CD14-positive monocyte (primary cell): ENCODE measurements around the gene KCNQ1. TPM values are rescaled to one million over a fixed set of nuclear protein-coding genes. Genes with fewer than 3 reads are reported as not detected.

Source experiments
- DNase-seq, 3 donors: peaks; one replicate each; pipeline ENCODE4 v3.0.0-alpha.2; 2011 to 2022
- H2AFZ ChIP-seq: 2 replicates; pipeline ENCODE4 v1.6.0; 2012; ENCODE audit warnings: mild to moderate bottlenecking, low read depth, low read length, inconsistent platforms; ENCODE audit not compliant: insufficient read depth, poor library complexity, severe bottlenecking
- H3K27ac ChIP-seq, 2 donors: 1 replicate in 1 of 2; 2 replicates in 1 of 2; pipeline ENCODE4 v1.5.1; 2012 to 2013; ENCODE audit warnings: low read length in 2 of 2, control low read depth in 1 of 2, inconsistent platforms in 1 of 2, low read depth in 1 of 2, mild to moderate bottlenecking in 1 of 2
- H3K27me3 ChIP-seq, 2 donors: one replicate each; pipeline versions ENCODE4 v1.6.0 to v1.6.1; 2011 to 2013; ENCODE audit warnings: low read length in 2 of 2; ENCODE audit not compliant: control insufficient read depth in 2 of 2, insufficient read depth in 2 of 2
- H3K36me3 ChIP-seq, 2 donors: replicated peaks in 1 of 2; 1 replicate in 1 of 2; 2 replicates in 1 of 2; pipeline versions ENCODE4 v1.5.1 to v1.6.1; 2012 to 2013; ENCODE audit warnings: low read length in 2 of 2, control low read depth in 1 of 2, inconsistent platforms in 1 of 2, mild to moderate bottlenecking in 1 of 2; ENCODE audit not compliant: insufficient read depth in 2 of 2, control insufficient read depth in 1 of 2
- H3K4me1 ChIP-seq, 2 donors: 1 replicate in 1 of 2; 2 replicates in 1 of 2; pipeline versions ENCODE4 v1.5.1 to v1.6.1; 2012 to 2013; ENCODE audit warnings: low read length in 2 of 2, control low read depth in 1 of 2, inconsistent platforms in 1 of 2, mild to moderate bottlenecking in 1 of 2, moderate library complexity in 1 of 2; ENCODE audit not compliant: insufficient read depth in 2 of 2, control insufficient read depth in 1 of 2
- H3K4me2 ChIP-seq: replicated peaks from 2 replicates; pipeline ENCODE3; 2012; ENCODE audit warnings: low read length, moderate library complexity, mild to moderate bottlenecking; ENCODE audit not compliant: poor library complexity, severe bottlenecking; ENCODE audit errors: extremely low read depth
- H3K4me3 ChIP-seq, 3 experiments: fragments of 200-600 bp in 1 of 3; sonication (generic) in 1 of 3; replicated peaks in 1 of 3; 1 replicate in 2 of 3; 2 replicates in 1 of 3; pipeline ENCODE4 v1.5.1; 2011 to 2013; ENCODE audit warnings: low read length in 3 of 3, mild to moderate bottlenecking in 3 of 3, control low read depth in 2 of 3, low read depth in 2 of 3, inconsistent platforms in 1 of 3, moderate library complexity in 1 of 3
- H3K79me2 ChIP-seq: 2 replicates; pipeline ENCODE4 v1.6.0; 2012; ENCODE audit warnings: mild to moderate bottlenecking, control low read depth, inconsistent platforms, low read length, moderate library complexity; ENCODE audit not compliant: insufficient read depth
- H3K9ac ChIP-seq: 2 replicates; pipeline ENCODE4 v1.6.0; 2017; ENCODE audit warnings: low read length, mild to moderate bottlenecking; ENCODE audit not compliant: insufficient read depth, poor library complexity, severe bottlenecking
- H3K9me3 ChIP-seq, 2 donors: replicated peaks in 1 of 2; 1 replicate in 1 of 2; 2 replicates in 1 of 2; pipeline versions ENCODE4 v1.5.1 to v1.6.1; 2012 to 2013; ENCODE audit warnings: low read length in 2 of 2, control low read depth in 1 of 2; ENCODE audit not compliant: control insufficient read depth in 1 of 2, insufficient read depth in 1 of 2
- H4K20me1 ChIP-seq: 2 replicates; pipeline ENCODE4 v1.6.0; 2012; ENCODE audit warnings: mild to moderate bottlenecking, low read length, control low read depth, moderate library complexity; ENCODE audit not compliant: insufficient read depth
- H3K27ac Mint-ChIP-seq, 7 donors: one replicate each; pipeline ENCODE4 v1.8.0; 2020; ENCODE audit warnings: mild to moderate bottlenecking in 7 of 7, mixed read lengths in 7 of 7, moderate library complexity in 6 of 7, inconsistent platforms in 2 of 7
- H3K27me3 Mint-ChIP-seq, 3 donors: one replicate each; pipeline ENCODE4 v1.8.0; 2021 to 2022; ENCODE audit warnings: low read depth in 3 of 3, mild to moderate bottlenecking in 3 of 3, mixed read lengths in 3 of 3, moderate library complexity in 3 of 3, inconsistent platforms in 1 of 3
- H3K36me3 Mint-ChIP-seq, 2 donors: one replicate each; pipeline ENCODE4 v1.8.0; 2020; ENCODE audit warnings: mixed read lengths in 2 of 2, inconsistent platforms in 1 of 2, mild to moderate bottlenecking in 1 of 2
- H3K4me1 Mint-ChIP-seq: one replicate; pipeline ENCODE4 v1.8.0; 2020; ENCODE audit warnings: mild to moderate bottlenecking, mixed read lengths
- H3K4me3 Mint-ChIP-seq, 2 donors: one replicate each; pipeline ENCODE4 v1.8.0; 2020; ENCODE audit warnings: mild to moderate bottlenecking in 2 of 2, mixed read lengths in 2 of 2, moderate library complexity in 1 of 2
- H3K9me3 Mint-ChIP-seq, 7 donors: one replicate each; pipeline ENCODE4 v1.8.0; 2020 to 2022; ENCODE audit warnings: mixed read lengths in 7 of 7, mild to moderate bottlenecking in 6 of 7, moderate library complexity in 6 of 7, inconsistent platforms in 2 of 7
- WGBS: methylation state at CpG from one replicate; pipeline ENCODE4 v1.1.5; 2013; ENCODE audit warnings: missing lambda C conversion rate; ENCODE audit not compliant: insufficient coverage; 5-methylcytosine and 5-hydroxymethylcytosine counted together
- intact Hi-C, 2 donors: fragments of 100-400 bp; cut with micrococcal nuclease; formaldehyde crosslinking; loops; one replicate each; pipeline versions ENCODE4 v1.15.0 to v1.15.1; 2023
- polyA plus RNA-seq, 3 donors: library from polyadenylated mRNA; depleted of rRNA in 1 of 3; unstranded in 2 of 3; stranded (reverse) in 1 of 3; fragments of 300-500 nt in 2 of 3; fragments of >200 nt in 1 of 3; fragmentation: Illumina TruSeq in 2 of 3; gene quantifications; 1 replicate in 2 of 3; 2 replicates in 1 of 3; pipeline ENCODE4 v1.2.3, GENCODE V29; 2012 to 2021
- TF ChIP-seq, protein P1 (sequence below): fragments of 200-600 bp; IDR thresholded peaks from one replicate; pipeline ENCODE4 v1.8.0; 2022; ENCODE audit warnings: antibody characterized with exemption, mild to moderate bottlenecking

Gene KCNQ1
- polyA plus RNA-seq, 3 donors: 14.9 to 31.8 (median 21.6) TPM

DNA sequence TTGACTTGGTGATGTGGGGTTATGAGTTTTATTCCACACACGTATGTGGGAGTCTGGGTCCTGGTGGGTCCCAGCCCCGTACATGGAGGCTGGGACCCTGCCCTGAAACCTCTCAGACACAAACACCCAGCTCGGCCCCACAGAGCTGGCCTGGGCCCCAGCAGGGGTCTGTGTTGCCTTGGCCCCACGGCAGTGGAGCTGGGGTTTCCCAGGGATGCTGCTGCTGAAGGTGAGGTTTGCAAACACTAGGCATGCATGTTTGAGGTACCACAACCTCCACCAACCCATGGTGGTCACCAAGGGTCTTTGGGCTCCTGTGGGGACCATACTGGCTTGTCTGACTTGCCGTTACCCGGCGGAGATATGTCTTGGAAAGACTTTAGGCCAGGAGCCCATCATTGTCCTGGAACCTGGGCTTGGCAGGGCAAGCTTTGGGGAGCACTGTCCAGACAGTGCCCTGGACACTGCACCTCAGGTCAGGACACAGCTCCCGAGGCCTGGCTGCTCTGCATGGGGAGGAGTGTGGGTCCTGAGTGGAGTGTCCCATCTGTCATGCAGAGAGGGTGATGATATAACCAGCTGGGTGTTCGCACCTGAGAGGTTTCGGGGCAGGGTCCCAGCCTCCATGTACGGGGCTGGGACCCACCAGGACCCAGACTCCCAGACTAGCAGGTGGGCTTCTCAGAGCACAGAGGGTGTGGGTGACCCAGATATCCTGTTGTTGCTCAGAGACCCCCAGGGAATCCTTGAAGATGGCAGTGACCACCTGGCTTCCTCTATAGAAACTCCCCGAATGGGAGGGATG lies 63.3 kb downstream of the KCNQ1 start:
- H3K4me1 Mint-ChIP-seq: peaks cover 49% of the 10 kb centered on the region
- no peak overlapping the region for H3K9ac ChIP-seq
- H3K27me3 ChIP-seq: no peaks in the 10 kb centered on the region
- peaks cover 10% of the 10 kb centered on the region in 2 donors for H3K36me3 Mint-ChIP-seq
- no peak overlapping the region for H3K27ac ChIP-seq
- TF ChIP-seq, protein P1, sequence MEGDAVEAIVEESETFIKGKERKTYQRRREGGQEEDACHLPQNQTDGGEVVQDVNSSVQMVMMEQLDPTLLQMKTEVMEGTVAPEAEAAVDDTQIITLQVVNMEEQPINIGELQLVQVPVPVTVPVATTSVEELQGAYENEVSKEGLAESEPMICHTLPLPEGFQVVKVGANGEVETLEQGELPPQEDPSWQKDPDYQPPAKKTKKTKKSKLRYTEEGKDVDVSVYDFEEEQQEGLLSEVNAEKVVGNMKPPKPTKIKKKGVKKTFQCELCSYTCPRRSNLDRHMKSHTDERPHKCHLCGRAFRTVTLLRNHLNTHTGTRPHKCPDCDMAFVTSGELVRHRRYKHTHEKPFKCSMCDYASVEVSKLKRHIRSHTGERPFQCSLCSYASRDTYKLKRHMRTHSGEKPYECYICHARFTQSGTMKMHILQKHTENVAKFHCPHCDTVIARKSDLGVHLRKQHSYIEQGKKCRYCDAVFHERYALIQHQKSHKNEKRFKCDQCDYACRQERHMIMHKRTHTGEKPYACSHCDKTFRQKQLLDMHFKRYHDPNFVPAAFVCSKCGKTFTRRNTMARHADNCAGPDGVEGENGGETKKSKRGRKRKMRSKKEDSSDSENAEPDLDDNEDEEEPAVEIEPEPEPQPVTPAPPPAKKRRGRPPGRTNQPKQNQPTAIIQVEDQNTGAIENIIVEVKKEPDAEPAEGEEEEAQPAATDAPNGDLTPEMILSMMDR: no peak
- H3K4me3 Mint-ChIP-seq: no peak overlapping the region
- 85% methylated on average over 7 of the region's 12 CpGs for WGBS
- intact Hi-C loops: no loop called here
- H3K27me3 Mint-ChIP-seq: peaks cover 0 to 8% (median 4%) of the 10 kb centered on the region in 3 donors
- H3K4me2 ChIP-seq: no peak overlapping the region
- peaks cover 89% of the 10 kb centered on the region for H4K20me1 ChIP-seq
- no peak overlapping the region for H2AFZ ChIP-seq
- no peaks in the 10 kb centered on the region for H3K36me3 ChIP-seq
- H3K27ac Mint-ChIP-seq: peak overlapping the region in 1 of 7 donors; percentile 42
- H3K9me3 ChIP-seq: no peaks in the 10 kb centered on the region
- peaks cover 40% of the 10 kb centered on the region for H3K79me2 ChIP-seq
- peaks cover 36 to 46% of the 10 kb centered on the region in 2 donors for H3K4me1 ChIP-seq
- H3K4me3 ChIP-seq: no peak overlapping the region
- peak in 1 of 3 donors; percentile 1 for DNase-seq
- peaks cover 0 to 1% (median 0%) of the 10 kb centered on the region in 7 donors for H3K9me3 Mint-ChIP-seq

- H3K4me3 ChIP-seq: no peak overlapping the region
- no peak overlapping the region for H3K4me2 ChIP-seq
- H3K27me3 ChIP-seq: no peaks in the 10 kb centered on the region
- no peak overlapping the region for H3K9ac ChIP-seq
- no peaks in the 10 kb centered on the region for H3K9me3 Mint-ChIP-seq
- H3K36me3 ChIP-seq: no peaks in the 10 kb centered on the region
- H2AFZ ChIP-seq: no peak overlapping the region
- no peak for DNase-seq
- H4K20me1 ChIP-seq: peaks cover 93% of the 10 kb centered on the region
- H3K4me1 ChIP-seq: peaks cover 36 to 46% of the 10 kb centered on the region in 2 donors
- no peak overlapping the region for H3K27ac ChIP-seq
- intact Hi-C loops: no loop called here
- H3K79me2 ChIP-seq: peaks cover 45% of the 10 kb centered on the region
- 38% methylated on average over 2 of the region's 2 CpGs for WGBS
- no peaks in the 10 kb centered on the region for H3K9me3 ChIP-seq
- peaks cover 0 to 8% (median 4%) of the 10 kb centered on the region in 3 donors for H3K27me3 Mint-ChIP-seq
- H3K4me3 Mint-ChIP-seq: no peak overlapping the region
- TF ChIP-seq, protein P1: no peak
- peaks cover 10 to 11% of the 10 kb centered on the region in 2 donors for H3K36me3 Mint-ChIP-seq
- H3K27ac Mint-ChIP-seq: no peak overlapping the region
- peaks cover 49% of the 10 kb centered on the region for H3K4me1 Mint-ChIP-seq
Measured at GRCh38 chr11:2508793-2509192, 64.0 kb downstream of the KCNQ1 start.
